CD4-positive, alpha-beta T cell treated with Interleukin-4 for 1 hour (primary cell): ENCODE measurements around the gene RAB31.

Source experiments
- DNase-seq, 2 donors: peaks; one replicate each; pipeline ENCODE4 v3.0.0-alpha.2; 2020 to 2022

Gene RAB31

DNA sequence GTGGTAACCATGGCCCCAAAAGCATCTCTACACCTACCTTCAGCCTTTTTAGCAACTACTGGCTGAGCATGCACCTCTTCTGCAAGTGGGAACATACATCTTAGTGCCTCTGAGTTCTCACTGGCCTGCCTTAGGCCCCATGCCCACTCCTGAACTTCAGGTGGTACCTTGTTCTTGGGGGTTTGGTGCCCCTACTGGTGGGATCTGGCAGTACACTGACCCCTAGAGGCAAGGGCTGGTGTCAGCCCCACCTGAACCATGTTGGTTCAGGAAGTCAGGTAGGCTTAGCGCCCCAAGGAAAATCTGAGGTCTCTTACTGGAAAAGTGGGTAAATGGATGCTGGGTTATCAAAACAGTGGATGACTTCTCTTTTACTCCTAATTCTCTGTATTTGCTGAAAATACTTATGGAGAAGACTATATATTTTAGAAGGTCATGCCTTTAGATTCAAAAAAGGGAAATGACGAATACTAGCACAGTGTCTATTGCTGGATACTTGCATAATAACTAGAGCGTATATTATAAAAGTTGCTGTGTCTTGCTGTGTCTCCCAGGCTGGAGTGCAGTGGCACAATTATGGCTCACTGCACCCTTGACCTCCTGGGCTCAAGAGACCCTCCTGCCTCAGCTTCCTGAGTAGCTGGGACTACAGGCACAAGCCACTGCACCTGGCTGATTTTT is 84.6 kb downstream of the RAB31 start:
- DNase-seq: peak in 1 of 2 donors; percentile 39

DNA sequence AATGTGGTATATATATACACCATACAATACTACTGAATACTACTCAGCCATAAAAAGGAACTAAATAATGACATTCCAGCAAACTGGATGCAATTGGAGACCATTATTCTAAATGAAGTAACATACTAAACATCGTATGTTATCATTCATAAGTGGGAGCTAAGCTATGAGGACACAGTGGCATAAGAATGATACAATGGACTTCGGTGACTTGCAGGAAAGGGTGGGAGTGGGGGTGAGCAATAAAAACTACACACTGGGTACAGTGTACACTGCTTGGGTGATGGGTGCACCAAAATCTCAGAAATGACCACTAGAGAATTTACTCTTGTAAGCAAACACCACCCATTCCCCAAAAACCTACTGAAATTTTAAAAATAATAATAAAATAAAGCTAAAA is 87.9 kb downstream of the RAB31 start:
- DNase-seq: no peak

GRCh38 chr18:9796935-9797549 is 88.9 kb downstream of the RAB31 start:
- no peak for DNase-seq

GRCh38 chr18:9802175-9803062 is 94.3 kb downstream of the RAB31 start:
- no peak for DNase-seq

DNA sequence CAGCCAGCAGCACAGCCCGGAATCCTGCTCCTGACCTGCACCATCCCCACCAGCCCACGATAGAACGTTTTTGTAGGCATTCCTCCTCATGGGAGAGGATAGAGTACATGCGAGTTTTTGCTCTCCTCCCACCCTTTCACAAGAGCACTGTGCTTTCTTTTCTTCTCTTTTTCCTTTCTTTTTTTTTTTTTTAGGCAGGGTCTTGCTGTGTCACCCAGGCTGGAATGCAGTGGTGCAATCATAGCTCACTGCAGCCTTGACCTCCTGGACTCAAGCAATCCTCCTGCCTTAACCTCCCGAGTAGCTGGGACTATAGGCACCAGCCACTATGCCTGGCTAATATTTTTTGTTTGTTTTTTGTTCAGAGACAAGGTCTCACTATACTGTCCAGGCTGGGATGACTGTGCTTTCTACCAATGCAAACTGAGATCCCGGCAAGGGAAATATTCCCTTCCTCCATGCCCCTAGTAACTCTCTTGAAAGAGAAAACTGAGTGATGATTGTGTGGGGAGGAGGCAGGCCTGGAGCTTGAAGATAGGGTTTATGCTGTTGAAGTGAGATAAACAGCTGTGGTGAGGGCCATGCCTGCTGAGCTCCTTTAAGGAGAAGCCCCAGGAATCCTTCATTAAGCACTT is 95.1 kb downstream of the RAB31 start:
- no peak for DNase-seq

- DNase-seq: no peak
Measured at GRCh38 chr18:9803698-9804516, 95.8 kb downstream of the RAB31 start.

- DNase-seq: no peak
Measured at GRCh38 chr18:9804517-9805104, 96.5 kb downstream of the RAB31 start.

- no peak for DNase-seq
Measured at GRCh38 chr18:9806905-9807304, 98.8 kb downstream of the RAB31 start.

DNA sequence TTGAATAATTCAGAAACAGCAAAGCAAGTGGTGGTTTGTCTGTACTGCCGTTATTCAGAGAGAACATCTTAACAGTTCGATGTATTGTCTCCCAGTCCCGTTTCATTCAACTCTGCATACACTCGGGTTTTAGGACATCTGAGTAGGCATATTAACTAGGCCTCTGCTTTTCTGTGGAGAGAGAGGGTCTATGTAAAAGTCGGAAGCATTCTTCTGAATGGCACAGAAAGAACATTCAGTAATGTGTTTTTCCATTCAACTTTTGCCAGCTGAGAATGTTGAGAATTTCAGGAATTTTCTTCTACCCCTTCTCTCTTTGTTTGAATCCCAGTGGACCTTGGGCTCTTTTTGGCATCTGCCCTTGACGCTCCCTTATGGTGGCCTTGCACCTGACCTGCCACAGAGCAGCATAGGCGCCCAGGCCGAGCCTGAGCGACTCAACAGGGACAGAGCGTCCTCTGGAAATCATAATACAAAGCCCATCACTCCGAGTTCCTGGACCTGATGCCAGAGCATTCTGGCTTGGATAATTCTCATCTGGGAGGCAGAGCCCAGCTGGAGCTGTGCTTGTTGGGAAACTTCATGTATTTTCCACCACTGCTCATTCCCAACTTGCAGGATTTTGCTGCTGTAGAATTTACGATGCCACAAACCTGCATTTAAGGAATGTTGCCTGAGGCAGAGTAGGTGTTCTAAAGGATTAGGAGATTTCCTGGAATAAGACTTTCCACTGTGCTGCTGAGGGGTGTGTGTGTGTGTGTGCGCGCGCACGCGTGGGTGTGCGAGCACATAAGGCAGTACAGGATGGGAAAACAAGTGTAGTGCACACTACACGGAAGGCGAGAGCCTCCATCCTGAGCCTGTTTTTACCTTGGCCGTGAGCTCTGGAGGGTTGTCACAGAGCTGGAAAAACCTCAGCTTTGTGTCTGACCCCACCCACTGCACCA is 100.5 kb downstream of the RAB31 start:
- DNase-seq: no peak

DNA sequence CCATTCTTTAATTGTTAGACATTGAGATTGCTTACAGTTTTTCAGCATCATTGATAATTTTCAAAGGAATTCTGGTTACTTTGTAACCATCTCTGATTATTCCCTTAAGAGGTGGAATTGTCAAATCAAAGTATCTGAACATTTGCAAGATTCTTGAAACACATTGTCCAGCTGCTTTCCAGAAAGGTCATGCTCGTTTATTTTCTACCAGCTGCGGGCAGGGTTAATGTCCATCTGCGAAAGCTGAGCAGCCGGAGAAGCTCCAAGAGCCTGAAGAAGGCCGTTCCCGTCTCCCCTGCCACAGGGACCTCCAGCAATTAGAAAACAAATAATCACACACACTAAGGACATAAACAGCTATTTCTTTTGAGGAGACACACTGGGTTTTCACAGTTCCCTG is 101.6 kb downstream of the RAB31 start:
- no peak for DNase-seq

DNA sequence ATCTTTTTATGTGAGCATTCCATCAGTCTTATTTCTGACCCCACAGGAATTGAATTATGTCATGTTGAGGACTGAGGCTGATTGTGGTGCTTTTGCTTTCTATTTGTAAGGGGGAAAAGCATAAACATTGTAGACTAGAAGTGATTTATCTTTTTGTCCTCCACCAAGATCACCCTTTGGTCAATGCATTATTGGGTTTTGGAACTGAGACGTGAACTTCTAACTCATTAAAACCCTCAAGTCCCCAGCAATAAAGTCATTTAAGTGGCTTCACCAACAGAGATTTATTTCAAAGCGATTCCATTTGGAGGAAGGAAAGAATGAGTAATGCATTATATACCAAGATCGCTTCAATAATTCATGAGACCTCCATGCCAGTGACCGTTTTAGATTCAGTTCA is 102.2 kb downstream of the RAB31 start:
- DNase-seq: no peak

DNA sequence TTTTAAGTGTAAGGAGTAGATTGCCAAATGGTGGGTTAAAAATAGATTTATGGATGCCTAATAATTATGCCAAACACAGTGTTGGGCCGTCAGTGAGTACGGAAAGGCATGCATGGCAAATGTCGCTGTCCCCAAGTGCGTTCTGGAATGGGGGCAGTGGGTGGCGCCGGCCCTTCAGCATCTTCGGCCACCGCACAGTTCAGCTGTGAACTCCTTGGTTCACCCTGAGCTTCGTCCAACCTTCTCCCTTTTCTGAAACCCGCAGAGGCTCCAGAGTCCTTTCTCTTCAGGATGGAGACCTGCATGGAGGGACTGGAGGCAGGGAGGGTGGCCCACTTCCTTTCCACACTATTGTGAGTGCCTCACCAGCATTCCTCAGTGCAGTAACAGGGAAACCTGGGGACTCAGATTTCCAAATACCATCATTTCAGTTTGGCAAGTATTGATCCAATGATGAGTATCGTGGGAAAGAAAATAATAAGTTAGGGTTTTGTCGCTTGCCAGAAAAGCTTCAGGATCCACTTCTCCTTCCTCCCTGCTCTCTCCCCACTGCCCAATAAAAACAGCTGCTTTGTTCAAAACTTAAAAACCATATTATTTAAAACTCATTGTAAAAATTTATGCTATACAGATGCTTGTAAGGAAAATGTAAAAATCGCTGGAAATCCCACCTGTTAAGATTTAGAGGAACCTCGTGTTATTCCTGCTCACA is 103.0 kb downstream of the RAB31 start:
- DNase-seq: no peak

GRCh38 chr18:9811978-9812377 is 103.9 kb downstream of the RAB31 start:
- no peak for DNase-seq

DNA sequence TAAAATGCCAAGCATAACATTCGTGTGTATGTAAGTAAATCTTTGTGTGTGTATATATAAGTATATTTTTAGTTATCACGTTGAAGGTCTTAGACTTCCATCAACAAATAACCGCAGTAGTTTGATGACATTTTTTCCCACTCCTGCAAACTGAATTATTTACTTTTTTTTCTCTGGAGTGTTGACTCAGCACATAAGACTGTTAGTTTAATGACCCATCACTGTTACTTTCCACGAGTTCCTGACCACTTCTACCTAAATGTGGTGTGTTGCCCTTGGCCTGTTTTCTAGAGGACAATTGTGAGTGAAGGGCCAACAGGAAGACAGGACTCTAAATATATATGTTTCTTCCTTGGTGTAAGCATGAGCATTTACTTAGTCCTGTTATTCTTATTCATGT is 106.3 kb downstream of the RAB31 start:
- no peak for DNase-seq

DNA sequence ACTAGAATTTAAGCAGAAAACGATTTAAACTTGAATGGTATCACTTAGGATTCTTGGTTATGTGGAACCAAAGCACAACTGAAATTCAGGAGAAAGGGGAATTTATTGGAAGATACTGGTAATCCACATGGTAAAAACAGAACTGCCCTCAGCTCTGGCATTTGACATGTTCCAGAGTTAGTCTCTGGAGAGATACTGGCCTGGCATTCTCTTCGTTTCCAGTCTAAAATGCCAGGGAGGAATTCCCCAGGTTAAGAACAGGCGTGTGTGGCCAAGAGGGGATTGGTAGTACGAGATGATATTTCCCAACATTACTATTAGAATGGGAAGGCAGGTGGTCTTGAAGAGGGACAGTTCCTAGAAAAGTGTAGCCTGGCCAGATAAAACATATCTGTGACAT is 109.2 kb downstream of the RAB31 start:
- DNase-seq: no peak

DNA sequence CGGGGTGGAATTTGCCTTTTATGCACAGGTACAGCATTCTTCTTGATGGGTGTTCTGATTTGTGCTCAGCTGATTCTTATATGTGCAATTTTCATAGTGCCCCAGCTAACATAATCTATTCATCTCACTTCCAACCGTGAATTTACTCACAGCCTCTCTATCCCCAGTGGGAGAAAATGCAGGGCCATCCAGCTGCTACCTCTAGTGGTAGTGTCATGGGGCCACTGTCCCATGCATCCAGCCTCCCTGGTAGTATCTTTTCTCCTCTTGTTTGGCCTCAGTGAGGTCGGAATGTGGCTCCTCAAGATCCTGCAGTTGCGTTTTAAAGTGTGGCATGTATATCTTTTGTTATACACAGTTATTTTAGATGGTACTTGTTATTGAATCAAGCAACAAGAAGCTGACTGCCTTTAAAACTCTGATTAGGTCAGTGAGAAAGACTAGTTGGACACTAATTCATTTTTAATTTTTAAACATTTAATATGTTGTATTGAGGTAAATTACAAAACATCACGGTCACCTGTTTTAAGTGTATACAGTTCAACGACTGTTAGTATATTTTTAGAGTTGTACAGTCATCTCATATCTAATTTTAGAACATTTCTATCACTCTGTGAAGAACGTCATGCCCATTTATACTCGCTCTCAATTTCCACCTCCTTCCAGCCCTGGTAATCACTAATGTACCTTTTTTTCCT is 109.8 kb downstream of the RAB31 start:
- DNase-seq: no peak

GRCh38 chr18:9818423-9818734 is 110.3 kb downstream of the RAB31 start:
- DNase-seq: no peak

DNA sequence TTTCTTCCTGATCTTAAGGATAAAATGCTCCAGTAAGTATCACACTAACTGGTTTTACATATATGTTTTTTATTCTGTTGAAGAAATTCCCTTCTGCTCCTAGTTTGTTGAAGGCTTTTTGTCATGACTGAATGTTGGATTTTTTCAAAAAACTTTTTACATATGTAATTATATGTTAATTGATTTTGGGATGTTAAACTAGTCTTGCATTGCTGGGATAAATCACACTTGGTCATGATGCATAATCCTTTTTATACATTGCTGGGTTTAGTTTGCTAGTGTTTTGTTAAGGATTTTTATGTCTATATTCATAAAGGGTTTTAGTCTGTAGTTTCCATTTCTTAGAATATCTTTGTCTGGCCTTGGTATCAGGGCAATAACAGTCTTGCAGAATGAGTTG is 112.0 kb downstream of the RAB31 start:
- no peak for DNase-seq

DNA sequence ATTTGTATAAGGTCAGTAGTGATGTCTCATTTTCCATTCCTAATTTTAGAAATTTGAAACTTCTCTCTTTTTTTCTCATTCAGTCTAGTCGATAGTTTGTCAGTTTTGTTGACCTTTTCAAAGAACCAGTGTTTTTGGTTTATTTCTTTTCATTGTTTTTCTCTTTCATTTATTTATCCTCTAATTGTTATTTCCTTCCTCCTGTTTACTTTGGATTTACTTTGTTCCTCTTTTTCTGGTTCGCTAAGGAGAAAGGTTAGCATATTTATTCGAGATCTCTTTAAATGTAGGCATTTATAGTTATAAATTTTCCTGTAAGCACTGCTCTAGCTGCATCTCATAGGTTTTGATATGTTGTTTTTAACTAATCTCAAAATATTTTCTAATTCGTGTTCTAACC is 112.6 kb downstream of the RAB31 start:
- no peak for DNase-seq
